Retina (tissue), 1 donor: ENCODE measurements around the gene COL18A1.

Source experiments
- DNase-seq: peaks from one replicate; pipeline ENCODE4 v3.0.0-alpha.2; 2016

The COL18A1 gene

DNA sequence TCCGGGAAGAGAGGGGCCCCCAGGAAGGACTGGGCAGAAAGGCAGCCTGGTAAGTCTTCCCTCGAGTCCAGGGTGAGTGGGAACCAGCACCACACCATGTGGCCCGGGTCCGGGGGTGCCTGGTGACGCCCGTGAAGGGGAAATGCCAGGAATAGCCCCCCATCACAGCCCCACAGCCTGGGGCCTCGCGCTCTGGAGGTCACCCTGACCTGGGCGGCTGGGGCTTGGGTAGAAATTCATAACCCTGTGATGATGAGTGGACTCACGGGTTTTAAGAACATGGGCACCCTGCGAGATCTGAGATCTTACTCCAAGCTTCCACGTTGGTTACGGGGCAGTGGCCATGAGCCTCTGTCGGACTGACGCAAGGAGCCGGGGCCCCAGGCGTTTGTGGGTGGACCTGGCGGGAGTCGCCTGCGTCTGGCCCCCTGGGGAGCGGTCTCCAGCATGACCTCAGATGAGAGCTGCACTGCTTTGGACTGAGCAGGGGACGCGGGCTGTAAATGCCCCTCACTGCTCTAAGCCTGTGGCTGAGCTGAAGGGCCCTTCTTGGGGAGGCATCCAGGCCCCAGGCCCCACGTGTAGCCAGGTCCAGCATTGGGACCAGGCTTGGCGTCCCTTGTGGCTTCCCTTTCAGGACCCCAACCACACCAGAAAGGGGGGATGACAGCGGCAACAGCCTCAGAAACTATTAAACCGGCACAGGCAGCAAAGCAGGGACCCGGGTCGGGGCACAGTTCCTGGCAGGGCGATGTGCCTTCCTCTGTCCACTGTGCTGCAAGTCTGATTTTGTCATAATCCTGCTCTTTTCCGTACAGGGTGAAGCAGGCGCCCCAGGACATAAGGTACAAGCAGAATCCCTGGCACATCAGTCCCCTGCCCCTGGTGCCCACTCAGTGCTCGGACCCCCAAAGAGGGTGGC is 77.3 kb downstream of the COL18A1 start:
- no peak for DNase-seq

DNA sequence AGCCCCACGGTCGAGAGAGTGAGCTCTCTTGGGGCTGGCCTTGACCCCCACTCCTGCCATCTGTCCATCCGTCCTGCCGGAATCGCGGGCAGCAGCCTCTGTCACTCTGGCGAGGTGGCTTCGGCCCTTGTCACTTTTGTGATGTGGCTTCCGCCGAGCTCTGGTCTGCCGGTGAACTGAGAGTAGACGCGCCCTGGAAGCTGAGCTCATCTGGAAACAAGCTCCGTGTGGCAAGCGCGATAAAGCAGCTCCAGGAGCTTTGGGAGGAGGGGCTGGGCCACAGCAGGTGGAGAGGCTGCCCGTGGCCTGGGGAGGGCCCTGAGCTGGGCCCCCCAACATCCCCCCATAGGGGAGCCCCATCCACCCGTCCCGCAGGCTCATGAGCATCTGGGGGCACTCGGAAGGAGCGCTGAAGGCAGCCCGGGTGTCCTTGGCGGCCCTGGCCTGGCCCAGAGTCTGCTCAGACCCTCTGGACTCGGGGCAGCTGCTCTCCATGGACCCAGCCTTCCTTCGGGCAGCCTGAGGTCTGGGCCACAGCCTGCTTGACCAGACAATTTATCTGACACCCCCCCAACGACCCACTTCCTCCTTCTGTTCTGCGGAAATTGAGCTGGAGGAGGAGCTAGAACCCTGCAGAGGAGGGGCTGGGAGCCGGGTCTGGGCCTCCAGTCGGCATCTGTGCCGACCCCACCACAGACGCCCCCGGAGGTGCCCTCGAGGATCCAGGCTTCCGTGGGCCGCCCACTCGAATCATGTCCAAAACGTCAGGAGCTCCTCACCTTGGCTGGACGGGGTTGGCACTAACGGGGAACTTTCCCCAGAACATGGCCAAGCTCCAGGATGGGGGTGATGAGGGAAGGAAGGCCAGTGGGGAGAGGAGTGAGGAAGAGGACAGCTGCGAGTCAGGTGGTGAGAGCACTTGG is 78.2 kb downstream of the COL18A1 start:
- DNase-seq = peak; percentile 57

DNA sequence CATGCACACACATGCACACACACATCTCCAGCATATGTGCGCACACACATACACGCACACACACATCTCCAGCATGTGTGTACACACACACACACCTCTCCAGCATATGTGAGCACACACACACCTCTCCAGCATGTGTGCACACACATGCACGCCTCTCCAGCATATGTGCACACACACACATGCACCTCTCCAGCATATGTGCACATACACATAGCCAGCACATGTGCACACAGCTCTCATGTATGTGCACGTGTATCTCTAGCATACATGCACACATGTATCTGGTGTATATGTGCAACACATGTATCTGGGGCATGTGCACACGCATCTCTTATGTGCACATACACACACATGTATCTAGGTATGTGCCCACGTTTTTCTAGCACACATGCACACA is 79.4 kb downstream of the COL18A1 start:
- no peak for DNase-seq

DNA sequence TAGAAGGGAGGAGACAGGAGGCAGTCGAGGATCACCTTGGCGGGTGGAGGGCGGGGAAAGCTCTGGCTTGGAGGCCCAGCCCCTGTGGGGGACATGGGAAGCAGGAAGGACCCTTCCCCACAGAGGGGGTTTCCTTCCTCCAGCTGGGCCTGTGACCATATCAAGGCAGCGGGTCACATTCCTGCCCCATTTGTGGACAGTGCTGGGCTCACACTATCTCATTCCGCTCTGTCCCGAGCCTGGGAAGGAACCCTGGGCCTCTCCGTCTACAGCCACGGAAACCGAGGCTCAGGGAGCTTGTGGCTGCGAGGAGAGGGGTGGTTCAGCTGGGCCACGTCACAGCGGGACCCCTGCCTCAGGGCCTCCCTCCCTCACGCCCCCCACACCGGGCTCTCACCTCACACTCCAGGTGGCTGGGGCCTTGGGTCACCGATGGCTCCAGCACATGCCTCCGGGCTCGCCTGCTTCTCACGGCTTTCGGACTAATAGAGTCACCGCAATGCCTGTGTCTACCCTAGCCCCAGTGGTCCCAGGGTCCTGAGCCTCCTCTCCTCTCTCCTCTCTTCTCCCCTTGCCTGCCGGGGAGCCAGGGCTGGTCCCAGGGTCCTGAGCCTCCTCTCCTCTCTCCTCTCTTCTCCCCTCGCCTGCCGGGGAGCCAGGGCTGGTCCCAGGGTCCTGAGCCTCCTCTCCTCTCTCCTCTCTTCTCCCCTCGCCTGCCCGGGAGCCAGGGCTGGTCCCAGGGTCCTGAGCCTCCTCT is 80.9 kb downstream of the COL18A1 start:
- no peak for DNase-seq

DNA sequence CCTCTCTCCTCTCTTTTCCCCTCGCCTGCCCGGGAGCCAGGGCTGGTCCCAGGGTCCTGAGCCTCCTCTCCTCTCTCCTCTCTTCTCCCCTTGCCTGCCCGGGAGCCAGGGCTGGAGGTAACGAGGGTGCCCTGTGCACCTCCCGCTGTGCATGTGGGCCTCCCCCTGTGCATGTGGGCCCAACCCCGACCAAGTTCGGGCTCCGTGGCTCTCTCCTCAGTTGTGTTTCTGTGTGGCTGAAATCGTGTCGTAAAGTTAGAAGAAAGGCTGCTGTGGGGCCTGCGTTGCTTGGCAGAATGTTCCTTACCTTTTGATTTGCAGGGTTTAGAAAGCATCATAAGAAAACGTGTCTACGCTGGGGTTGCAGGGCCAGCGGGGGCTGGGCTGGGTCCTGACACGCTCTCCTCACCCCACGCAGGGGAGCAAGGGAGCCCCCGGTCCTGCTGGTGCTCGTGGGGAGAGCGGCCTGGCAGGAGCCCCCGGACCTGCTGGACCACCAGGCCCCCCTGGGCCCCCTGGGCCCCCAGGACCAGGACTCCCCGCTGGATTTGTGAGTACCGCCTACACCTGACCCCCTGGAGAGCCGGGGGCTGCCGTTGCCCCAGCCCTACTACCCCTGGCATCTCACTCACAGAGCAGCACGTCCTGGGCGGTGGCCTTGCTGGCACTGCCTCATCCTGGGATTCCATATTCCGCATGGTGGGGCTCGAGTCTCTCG is 81.6 kb downstream of the COL18A1 start:
- no peak for DNase-seq

DNA sequence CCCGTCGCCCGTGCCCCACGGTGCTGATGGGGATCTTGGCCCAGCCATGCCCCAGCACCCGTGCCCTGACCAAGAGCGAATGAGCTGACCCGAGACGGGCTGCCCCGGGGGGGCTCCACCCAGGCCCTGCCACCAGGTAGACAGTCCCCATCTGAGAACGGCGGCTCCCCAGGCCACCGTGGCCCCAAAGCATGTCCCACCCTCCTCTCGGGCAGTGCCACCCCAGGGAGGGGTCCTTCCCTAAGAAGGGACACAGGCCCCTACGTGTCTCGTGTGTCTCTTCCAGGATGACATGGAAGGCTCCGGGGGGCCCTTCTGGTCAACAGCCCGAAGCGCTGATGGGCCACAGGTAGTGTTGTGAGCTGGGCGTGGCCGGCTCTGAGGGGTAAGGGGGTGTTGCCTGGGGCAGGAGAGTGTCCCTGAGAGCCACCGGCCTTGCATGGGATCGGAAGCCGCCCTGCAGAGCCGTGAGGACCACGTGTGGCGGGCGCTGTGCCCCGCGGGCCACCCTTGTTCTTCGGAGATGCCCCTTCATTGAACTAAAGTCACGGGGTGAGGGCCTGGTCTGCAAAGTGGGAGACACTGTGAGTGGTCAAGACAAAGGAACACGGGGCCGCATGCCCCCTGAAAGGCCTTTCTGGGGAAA is 82.3 kb downstream of the COL18A1 start:
- no peak for DNase-seq

DNA sequence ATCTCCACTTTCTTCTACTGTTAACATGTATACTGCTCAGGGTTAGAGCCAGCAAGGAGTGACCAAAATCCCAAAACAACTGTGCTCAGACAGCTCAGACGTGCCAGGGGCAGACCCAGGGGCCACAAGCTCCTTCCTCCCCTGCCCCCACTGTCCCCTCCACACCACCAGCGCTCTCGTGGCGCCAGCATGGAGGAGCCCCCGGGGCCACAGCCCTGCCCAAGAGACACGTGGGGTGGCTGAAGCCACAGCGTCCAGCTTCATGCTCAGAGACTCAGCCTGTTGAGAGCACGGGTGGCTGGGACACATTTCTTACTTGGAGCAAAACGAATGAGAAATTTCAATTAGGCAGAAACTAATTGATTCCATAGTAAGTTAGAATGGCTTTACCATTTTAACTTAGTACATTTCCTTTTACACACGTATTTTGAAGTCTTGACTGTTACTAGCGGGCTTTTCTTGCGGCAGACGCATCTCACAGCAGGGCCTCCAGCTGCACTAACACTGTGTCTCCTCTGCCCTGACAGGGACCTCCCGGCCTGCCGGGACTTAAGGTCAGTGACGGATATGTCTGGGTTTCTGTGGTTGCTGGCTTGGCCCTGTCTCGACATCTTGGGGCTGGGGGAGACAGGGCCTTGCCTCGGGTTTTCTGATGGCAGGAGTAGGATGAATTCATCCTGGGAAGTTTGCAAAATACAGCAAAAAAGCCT is 83.1 kb downstream of the COL18A1 start:
- DNase-seq = peak; percentile 51

DNA sequence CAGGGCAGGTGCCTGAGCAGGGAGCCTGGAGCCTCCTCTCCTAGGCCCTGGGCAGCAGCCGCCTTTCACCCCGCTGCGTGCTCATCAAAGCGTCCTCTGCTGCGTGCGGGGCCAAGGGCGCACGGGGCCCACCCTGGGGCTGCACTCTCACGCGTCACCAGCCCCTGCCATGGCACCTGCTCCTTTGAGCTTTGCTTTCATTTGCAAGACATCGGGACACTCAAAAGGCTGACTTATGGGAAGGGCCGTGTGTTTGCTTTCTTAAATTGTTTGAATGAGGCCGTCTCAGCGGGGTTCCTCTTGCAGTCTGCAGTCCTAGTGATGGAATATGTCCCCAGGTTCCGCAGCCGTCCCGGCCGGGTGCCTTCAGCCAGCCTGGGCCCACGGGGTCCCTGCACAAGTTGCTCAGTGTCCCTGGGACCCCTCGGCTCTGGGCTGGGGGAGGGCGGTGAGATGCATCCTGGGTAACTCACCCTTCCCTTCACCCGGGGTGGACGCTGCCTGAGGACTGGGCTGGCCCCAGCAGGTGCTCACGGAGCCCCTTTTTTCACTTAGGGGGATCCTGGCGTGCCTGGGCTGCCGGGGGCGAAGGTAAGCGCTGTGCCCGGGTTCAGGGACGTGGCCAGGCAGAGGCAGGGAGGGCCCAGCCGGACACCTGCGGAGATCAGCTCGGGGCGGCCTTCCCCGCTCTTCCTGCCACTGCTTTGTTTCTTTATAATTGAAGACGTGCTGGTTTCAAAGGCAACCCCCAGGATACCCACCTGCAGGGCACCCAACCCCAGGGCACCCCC is 84.2 kb downstream of the COL18A1 start:
- peak; percentile 68 for DNase-seq

DNA sequence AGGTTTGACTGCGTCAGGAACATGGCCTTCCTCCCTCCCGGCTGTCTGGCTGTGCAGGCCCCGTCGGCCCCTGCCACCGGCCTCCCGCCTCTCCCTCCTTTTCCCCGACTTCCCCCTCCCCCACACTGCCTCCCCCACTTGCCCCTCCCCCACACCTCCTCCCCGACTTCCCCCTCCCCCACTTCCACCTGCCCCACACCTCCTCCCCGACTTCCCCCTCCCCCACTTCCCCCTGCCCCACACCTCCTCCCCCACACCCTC is 84.7 kb downstream of the COL18A1 start:
- DNase-seq = no peak

DNA sequence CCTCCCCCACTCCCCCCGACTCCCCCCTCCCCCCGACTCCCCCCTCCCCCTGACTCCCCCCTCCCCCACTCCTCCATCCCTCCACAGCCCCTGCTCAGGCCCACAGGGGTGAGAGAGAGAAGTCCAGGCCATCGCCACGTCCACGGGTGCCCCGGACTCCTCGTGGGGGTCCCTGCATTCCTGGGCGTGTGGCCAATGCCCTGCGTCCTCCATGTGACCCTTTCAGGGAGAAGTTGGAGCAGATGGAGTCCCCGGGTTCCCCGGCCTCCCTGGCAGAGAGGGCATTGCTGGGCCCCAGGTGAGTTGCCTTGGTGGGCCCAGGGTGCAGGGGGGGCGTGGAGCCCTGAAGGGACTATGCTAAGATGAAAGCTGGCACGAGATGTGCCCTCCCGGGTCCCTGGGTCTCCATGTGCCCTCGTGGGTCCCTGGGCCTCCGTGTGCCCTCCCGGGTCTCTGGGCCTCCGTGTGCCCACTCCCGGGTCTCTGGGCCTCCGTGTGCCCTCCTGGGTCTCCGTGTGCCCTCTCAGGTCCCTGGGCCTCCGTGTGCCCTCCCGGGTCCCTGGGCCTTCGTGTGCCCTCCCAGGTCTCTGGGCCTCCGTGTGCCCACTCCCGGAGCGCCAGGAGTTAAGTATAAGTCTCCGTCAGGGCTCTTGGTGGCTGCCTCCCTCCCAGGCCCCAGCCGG is 85.2 kb downstream of the COL18A1 start:
- no peak for DNase-seq

DNA sequence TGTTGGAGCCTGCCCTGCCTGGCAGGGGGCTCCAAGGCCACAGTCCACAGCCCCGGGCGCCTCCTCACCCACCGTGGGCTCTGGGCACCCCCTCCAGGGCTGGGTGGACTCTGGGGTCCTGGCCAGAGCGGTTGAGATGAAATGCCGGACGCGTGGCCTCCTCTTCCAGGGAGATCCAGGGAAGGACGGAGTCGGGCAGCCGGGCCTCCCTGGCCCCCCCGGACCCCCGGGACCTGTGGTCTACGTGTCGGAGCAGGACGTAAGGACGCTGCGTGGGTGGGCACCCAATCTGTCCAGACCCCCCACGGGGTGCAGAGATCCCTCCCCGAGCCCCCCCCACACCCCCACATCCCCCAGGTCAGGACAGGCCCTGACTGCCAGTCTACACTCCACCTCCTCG is 86.1 kb downstream of the COL18A1 start:
- DNase-seq = no peak

DNA sequence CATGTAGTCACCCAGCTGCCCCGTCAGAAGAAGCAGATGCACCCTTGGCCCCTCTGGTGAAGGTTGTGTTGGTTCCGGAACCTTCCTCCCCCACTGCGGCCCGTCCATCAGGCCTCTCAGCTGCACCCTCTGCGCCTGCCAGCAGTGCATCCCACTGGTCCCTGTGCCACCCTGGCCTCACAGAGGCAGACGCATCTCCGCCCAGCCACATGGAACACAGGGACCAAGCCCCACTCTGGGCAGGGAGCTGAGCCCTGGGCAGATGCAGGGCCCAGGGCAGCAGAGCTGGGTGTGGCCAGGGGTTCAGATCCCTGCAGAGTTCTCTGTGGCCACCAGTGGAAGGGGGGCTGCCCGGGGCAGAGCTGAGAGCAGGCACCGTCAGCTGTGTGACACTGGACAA is 86.7 kb downstream of the COL18A1 start:
- no peak for DNase-seq

DNA sequence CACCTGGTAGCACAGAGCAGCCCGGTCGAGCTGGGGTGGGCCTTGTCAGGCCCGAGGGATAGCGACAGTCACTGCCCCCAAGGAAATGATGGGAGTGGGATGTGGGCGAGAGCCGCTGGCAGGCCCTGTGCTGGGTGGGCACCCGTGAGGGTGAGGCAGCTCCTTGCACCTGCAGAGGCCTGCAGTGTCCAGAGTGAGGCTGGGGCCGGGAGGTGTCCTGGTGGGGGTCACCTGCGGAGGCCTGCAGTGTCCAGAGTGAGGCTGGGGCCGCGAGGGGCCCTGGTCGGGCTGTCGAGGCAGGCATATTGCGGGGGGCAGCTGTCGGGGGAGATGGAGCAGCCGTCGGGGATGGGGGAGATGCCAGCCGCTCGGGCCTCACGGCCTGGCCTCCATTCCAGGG is 87.8 kb downstream of the COL18A1 start:
- no peak for DNase-seq

DNA sequence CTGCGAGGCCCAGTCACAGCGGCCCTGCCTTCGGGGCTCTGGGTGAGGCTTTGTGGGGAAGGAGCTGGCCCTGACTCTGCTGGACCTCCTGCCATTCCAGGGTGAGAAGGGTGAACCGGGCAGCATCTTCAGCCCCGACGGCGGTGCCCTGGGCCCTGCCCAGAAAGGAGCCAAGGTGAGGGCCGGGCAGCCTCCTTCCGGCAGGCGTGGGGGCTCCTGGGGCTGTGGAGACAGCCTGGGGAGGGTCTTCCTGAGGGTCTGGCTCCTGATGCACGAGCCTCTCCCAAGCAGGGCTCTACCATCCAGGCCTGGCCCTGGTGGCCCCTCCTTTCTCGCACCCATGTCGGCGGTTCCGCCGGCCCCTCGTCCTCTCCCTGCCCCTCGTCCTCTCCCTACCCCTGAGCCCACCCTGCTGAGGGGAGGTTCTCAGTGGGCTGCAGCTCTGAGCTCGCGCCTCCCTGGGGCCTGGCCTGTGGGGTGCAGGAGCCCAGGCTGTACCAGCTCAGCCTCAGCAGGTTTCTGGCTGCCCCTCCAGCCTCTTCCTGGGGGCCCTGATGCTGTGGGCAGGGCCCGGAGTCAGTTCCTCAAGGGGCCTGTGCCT is 88.5 kb downstream of the COL18A1 start:
- no peak for DNase-seq

DNA sequence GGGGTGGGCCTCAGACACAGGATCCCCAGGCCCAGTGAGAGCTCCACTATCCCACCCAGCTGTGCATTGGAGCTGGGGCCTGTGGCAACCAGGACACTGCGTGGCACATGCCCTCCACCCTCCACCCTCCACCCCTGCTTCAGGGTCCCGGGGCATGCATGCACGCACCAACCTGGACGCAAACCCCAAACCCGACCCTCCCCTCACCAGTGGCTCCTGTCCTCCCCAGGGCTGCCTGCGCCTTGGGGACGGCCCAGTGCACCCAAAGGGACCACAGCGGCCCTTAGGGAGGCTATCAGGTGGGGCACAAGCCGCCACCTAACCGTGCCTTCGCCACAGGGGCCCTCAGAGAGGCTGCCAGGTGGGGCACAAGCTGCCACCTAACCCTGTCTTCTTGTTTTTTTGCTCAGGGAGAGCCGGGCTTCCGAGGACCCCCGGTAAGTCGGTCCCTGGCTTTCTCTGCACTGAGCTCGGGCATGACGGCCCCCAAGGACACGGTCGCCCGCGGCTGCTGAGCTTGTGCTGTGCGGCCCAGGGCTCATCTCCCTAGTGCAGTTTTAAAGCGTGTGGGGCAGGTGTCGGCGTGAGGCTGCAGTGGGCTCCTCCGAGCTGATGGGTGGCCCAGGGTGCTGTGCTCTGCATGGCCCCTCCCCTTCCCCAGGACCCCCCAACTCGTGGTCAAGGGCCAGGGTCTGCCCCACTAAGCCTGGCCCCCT is 89.3 kb downstream of the COL18A1 start:
- DNase-seq = no peak

DNA sequence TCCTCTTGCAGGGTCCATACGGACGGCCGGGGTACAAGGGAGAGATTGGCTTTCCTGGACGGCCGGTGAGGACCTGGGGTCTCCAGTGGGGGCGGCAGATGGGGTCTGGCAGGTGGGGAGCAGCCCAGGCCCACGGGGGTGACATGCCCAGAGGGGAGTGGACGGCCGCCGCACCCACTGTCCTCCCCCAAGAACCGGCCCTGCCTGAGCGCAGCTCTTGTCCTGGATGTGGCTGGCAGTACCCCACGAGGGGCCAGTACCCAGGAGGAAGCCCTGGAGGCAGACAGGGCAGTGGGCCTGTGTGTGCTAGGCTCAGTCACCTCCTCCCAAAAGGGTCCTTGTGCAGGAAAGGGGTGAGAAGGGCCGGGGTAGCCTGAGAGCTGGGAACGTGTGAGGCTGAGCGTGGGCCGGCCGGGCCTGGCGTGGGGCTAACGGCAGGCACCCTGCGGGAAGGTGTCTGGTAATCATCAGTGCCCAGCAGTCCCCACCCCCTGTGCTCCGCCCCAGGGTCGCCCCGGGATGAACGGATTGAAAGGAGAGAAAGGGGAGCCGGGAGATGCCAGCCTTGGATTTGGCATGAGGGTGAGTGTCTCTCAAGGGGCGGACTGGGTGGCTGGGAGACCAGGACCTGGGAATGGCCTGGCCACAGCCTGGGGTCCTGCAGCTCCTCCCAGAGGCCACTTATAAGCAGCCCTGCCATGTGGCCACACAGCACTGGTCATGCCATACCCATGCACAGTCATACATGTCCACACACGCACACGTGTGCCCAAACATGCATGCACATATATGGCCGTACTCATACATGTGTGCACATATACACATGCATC is 90.1 kb downstream of the COL18A1 start:
- no peak for DNase-seq

DNA sequence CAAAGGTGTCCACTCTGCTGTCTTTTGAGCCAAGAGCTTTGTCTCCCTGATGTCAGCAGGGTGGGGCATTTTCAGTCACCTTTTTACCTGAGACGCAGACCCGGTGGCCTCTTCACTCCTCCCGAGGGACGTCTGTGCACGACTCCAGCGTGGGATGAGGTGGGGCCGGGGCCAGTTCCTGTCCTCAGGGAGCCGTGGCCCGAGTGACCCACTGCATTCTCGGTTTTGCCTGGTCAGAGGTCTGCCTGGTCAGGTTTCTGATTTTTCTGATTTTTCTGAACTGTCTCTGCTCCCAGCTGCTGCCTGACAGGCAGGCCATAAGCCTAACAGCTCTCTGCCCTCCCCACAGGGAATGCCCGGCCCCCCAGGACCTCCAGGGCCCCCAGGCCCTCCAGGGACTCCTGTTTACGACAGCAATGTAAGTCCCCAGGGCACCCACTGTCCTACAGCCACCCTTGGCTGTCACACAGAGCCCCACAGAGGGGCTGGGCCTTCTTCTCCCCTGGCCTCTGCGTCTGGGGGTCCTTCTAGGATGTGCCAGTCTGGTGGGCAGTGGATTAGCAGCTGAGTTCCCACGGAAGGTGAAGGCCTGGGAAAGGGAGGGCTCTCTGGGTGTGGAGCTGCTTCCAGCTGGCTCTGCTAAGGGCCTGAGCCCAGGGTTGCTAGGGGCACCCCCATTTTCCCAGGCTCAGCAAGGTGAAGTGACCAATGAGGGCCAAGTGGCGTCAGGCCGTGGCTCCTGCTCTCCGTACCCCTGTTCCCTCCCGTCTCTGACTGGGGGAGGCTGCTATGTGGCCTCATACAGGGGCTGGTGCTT is 91.4 kb downstream of the COL18A1 start:
- DNase-seq = no peak
